ENCODE data around the gene MAN1A1.

Gene MAN1A1

GRCh38 chr6:119226089-119226488 lies 123.5 kb downstream of the MAN1A1 start:
- no peak for DNase-seq

- DNase-seq: no peak
These were observed 125.4 kb downstream of the MAN1A1 start for GRCh38 chr6:119224095-119224701.

- DNase-seq: no peak
These were observed 129.1 kb downstream of the MAN1A1 start for GRCh38 chr6:119220452-119220851.

GRCh38 chr6:119218548-119218947 lies 131.0 kb downstream of the MAN1A1 start:
- no peak for DNase-seq

- no peak for DNase-seq
These were observed 133.5 kb downstream of the MAN1A1 start for GRCh38 chr6:119215885-119216590.

- no peak for DNase-seq
These were observed 134.3 kb downstream of the MAN1A1 start for GRCh38 chr6:119215309-119215708.

GRCh38 chr6:119210596-119210995 lies 139.0 kb downstream of the MAN1A1 start:
- DNase-seq: no peak

- no peak for DNase-seq
These were observed 139.9 kb downstream of the MAN1A1 start for GRCh38 chr6:119209452-119210205.

GRCh38 chr6:119207971-119208725 lies 141.4 kb downstream of the MAN1A1 start:
- DNase-seq: no peak

GRCh38 chr6:119207327-119207726 lies 142.2 kb downstream of the MAN1A1 start:
- no peak for DNase-seq

GRCh38 chr6:119205911-119206618 lies 143.5 kb downstream of the MAN1A1 start:
- DNase-seq: no peak

- DNase-seq: no peak
These were observed 144.8 kb downstream of the MAN1A1 start for GRCh38 chr6:119204719-119205118.

GRCh38 chr6:119201480-119201879 lies 148.1 kb downstream of the MAN1A1 start:
- DNase-seq: no peak

- no peak for DNase-seq
These were observed 148.9 kb downstream of the MAN1A1 start for GRCh38 chr6:119200512-119201175.

- DNase-seq: no peak
These were observed 152.3 kb downstream of the MAN1A1 start for GRCh38 chr6:119197271-119197670.

GRCh38 chr6:119196715-119197114 lies 152.8 kb downstream of the MAN1A1 start:
- DNase-seq: no peak

- DNase-seq: no peak
These were observed 153.7 kb downstream of the MAN1A1 start for GRCh38 chr6:119195848-119196247.

- DNase-seq: no peak
These were observed 154.4 kb downstream of the MAN1A1 start for GRCh38 chr6:119195204-119195603.

GRCh38 chr6:119193707-119194106 lies 155.9 kb downstream of the MAN1A1 start:
- no peak for DNase-seq

- no peak for DNase-seq
These were observed 157.4 kb downstream of the MAN1A1 start for GRCh38 chr6:119192200-119192599.

- no peak for DNase-seq
These were observed 159.4 kb downstream of the MAN1A1 start for GRCh38 chr6:119190176-119190575.

- DNase-seq: no peak
These were observed 160.1 kb downstream of the MAN1A1 start for GRCh38 chr6:119189498-119189897.
